Fibroblast of lung (primary cell): ENCODE data around the gene VTI1A. TPM values are rescaled to one million over a fixed set of nuclear protein-coding genes. Genes with fewer than 3 reads are reported as not detected.

Experiments used
- DNase-seq, 2 donors: peaks; one replicate each; pipeline versions ENCODE4 v3.0.0 to v3.0.0-alpha.2; 2010; ENCODE audit warnings: low read depth in 2 of 2
- H2AFZ ChIP-seq: 2 replicates; pipeline ENCODE4 v1.5.1; 2012; ENCODE audit warnings: low read length, control low read depth, inconsistent platforms
- H3K27ac ChIP-seq: 2 replicates; pipeline ENCODE4 v1.5.1; 2011; ENCODE audit warnings: low read length, control low read depth; ENCODE audit not compliant: insufficient read depth
- H3K27me3 ChIP-seq: 2 replicates; pipeline ENCODE4 v1.5.1; 2011; ENCODE audit warnings: mild to moderate bottlenecking, low read length; ENCODE audit not compliant: control insufficient read depth, insufficient read depth
- H3K36me3 ChIP-seq: 2 replicates; pipeline ENCODE4 v1.5.1; 2011; ENCODE audit warnings: low read length; ENCODE audit not compliant: control insufficient read depth, insufficient read depth
- H3K4me1 ChIP-seq: 2 replicates; pipeline ENCODE4 v1.5.1; 2011; ENCODE audit warnings: low read length; ENCODE audit not compliant: control insufficient read depth, insufficient read depth; ENCODE audit errors: extremely low read depth
- H3K4me2 ChIP-seq: 2 replicates; pipeline ENCODE4 v1.5.1; 2011; ENCODE audit warnings: low read length, control low read depth; ENCODE audit not compliant: insufficient read depth; ENCODE audit errors: extremely low read depth
- H3K4me3 ChIP-seq, 4 experiments: fragments of 200-600 bp in 1 of 4; sonication (generic) in 1 of 4; replicated peaks in 1 of 4; 2 replicates each; pipeline ENCODE4 v1.5.1; 2011 to 2016; ENCODE audit warnings: low read length in 4 of 4, low read depth in 3 of 4, mild to moderate bottlenecking in 3 of 4, control low read depth in 2 of 4, inconsistent platforms in 1 of 4, mixed read lengths in 1 of 4; ENCODE audit not compliant: insufficient read depth in 1 of 4; ENCODE audit errors: control extremely low read depth in 1 of 4
- H3K79me2 ChIP-seq: 2 replicates; pipeline ENCODE4 v1.5.1; 2012; ENCODE audit warnings: mild to moderate bottlenecking, low read length, inconsistent platforms; ENCODE audit not compliant: control insufficient read depth, insufficient read depth
- H3K9ac ChIP-seq: 2 replicates; pipeline ENCODE4 v1.5.1; 2011; ENCODE audit warnings: mild to moderate bottlenecking, low read length, control low read depth; ENCODE audit not compliant: insufficient read depth
- H3K9me3 ChIP-seq: 2 replicates; pipeline ENCODE4 v1.5.1; 2012; ENCODE audit warnings: low read depth, low read length; ENCODE audit not compliant: control insufficient read depth, insufficient read depth
- H4K20me1 ChIP-seq: 2 replicates; pipeline ENCODE4 v1.5.1; 2011; ENCODE audit warnings: low read length; ENCODE audit not compliant: control insufficient read depth, insufficient read depth; ENCODE audit errors: extremely low read depth
- EZH2 ChIP-seq: IDR thresholded peaks from 2 replicates; pipeline ENCODE4 v1.5.1; 2012; ENCODE audit warnings: low read length, control low read depth, mild to moderate bottlenecking; ENCODE audit errors: missing control alignments
- polyA plus RNA-seq, 2 donors: library from polyadenylated mRNA; depleted of rRNA in 1 of 2; stranded (reverse) in 1 of 2; unstranded in 1 of 2; fragments of >200 nt; gene quantifications; 2 replicates each; pipeline ENCODE4 v1.2.1, GENCODE V29; 2011 to 2012; ENCODE audit warnings: missing spikeins in 1 of 2
- total RNA-seq: library from RNA; depleted of rRNA; stranded (reverse); fragments of >200 nt; gene quantifications from 2 replicates; pipeline ENCODE4 v1.2.1, GENCODE V29; 2014
- TF ChIP-seq, protein P1 (sequence below), 2 donors: IDR thresholded peaks in 1 of 2; conservative IDR thresholded peaks in 1 of 2; 1 replicate in 1 of 2; 2 replicates in 1 of 2; pipeline ENCODE4 v1.5.1; 2011 to 2012; ENCODE audit warnings: low read length in 2 of 2, control low read depth in 1 of 2, inconsistent platforms in 1 of 2, low read depth in 1 of 2, mild to moderate bottlenecking in 1 of 2

Gene VTI1A
- total and polyA plus RNA-seq, 2 donors (not counting 1 experiment from before 2014, with no cell fraction given) = 19.1 to 30.9 TPM

- no peaks in the 10 kb centered on the region for H4K20me1 ChIP-seq
- H3K27me3 ChIP-seq = no peaks in the 10 kb centered on the region
- no peak for DNase-seq
- no peak for TF ChIP-seq EZH2
- TF ChIP-seq, protein P1, sequence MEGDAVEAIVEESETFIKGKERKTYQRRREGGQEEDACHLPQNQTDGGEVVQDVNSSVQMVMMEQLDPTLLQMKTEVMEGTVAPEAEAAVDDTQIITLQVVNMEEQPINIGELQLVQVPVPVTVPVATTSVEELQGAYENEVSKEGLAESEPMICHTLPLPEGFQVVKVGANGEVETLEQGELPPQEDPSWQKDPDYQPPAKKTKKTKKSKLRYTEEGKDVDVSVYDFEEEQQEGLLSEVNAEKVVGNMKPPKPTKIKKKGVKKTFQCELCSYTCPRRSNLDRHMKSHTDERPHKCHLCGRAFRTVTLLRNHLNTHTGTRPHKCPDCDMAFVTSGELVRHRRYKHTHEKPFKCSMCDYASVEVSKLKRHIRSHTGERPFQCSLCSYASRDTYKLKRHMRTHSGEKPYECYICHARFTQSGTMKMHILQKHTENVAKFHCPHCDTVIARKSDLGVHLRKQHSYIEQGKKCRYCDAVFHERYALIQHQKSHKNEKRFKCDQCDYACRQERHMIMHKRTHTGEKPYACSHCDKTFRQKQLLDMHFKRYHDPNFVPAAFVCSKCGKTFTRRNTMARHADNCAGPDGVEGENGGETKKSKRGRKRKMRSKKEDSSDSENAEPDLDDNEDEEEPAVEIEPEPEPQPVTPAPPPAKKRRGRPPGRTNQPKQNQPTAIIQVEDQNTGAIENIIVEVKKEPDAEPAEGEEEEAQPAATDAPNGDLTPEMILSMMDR (conservative IDR thresholded peaks at IDR 0.05 in 1 of 2, IDR thresholded peaks at IDR 0.05 in 1 of 2; ENCODE audit: low read depth in 1 of 2, low read length in 2 of 2) = no peak
- H3K79me2 ChIP-seq = no peaks in the 10 kb centered on the region
- H3K36me3 ChIP-seq = no peaks in the 10 kb centered on the region
- no peaks in the 10 kb centered on the region for H3K4me1 ChIP-seq
- H3K9ac ChIP-seq = no peak overlapping the region
- H3K9me3 ChIP-seq = no peaks in the 10 kb centered on the region
- H3K27ac ChIP-seq = no peak overlapping the region
- H2AFZ ChIP-seq = no peak overlapping the region
- no peak overlapping the region for H3K4me2 ChIP-seq
- H3K4me3 ChIP-seq = no peak overlapping the region
Observed at GRCh38 chr10:112827086-112827485, 380.1 kb downstream of the VTI1A start.

DNA sequence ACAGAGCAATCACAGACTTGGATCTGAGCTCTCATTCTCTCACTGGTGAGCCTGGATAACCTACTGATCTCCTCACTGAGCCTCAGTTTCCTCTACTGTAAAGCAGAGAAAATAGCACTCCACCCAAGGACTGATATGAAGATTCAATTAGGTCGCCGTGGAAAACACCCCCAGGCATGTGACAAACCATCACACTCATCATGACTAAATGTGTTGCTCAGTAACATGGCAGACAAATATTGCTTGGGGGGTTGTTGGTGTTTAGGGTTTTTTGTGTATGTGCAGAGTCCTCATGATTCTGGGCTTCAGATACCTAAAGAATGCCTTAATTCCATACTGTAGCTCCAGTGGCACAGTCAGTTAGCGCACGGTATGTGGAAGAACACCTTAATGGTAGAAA is 380.9 kb downstream of the VTI1A start:
- Histone ChIP-seq H3K4me1 (no peaks in the 10 kb centered on the region), H2AFZ (no peak overlapping the region), H3K79me2 (no peaks in the 10 kb centered on the region), H3K9me3 (no peaks in the 10 kb centered on the region), H3K27ac (no peak overlapping the region), H4K20me1 (no peaks in the 10 kb centered on the region), H3K9ac (no peak overlapping the region), H3K27me3 (no peaks in the 10 kb centered on the region), H3K36me3 (no peaks in the 10 kb centered on the region), H3K4me3 (no peak overlapping the region), H3K4me2 (no peak overlapping the region)
- TF ChIP-seq EZH2 = no peak
- TF ChIP-seq, protein P1 (conservative IDR thresholded peaks at IDR 0.05 in 1 of 2, IDR thresholded peaks at IDR 0.05 in 1 of 2; ENCODE audit: low read depth in 1 of 2, low read length in 2 of 2) = no peak
- DNase-seq = no peak

- Histone ChIP-seq H3K9ac (no peak overlapping the region), H4K20me1 (no peaks in the 10 kb centered on the region), H3K27me3 (no peaks in the 10 kb centered on the region), H3K27ac (no peak overlapping the region), H3K4me2 (no peak overlapping the region), H3K4me3 (no peak overlapping the region), H3K4me1 (no peaks in the 10 kb centered on the region), H2AFZ (no peak overlapping the region), H3K36me3 (no peaks in the 10 kb centered on the region), H3K79me2 (no peaks in the 10 kb centered on the region), H3K9me3 (no peaks in the 10 kb centered on the region)
- TF ChIP-seq, protein P1 (conservative IDR thresholded peaks at IDR 0.05 in 1 of 2, IDR thresholded peaks at IDR 0.05 in 1 of 2; ENCODE audit: low read depth in 1 of 2, low read length in 2 of 2) = no peak
- TF ChIP-seq EZH2 = no peak
- DNase-seq = no peak
Observed at GRCh38 chr10:112831859-112832258, 384.8 kb downstream of the VTI1A start.
